ENCODE data around the gene SCNN1A. TPM values are rescaled to one million over a fixed set of nuclear protein-coding genes. Genes with fewer than 3 reads are reported as not detected.

SCNN1A gene
- total and polyA plus RNA-seq, 2 of the 13 experiments (the other 11 are each of a cell fraction or from before 2014, with no cell fraction given), result 1.5 to 14.6 TPM

GRCh38 chr12:6384499-6385436 is 9.4 kb upstream of the SCNN1A start (continued):
- TF ChIP-seq, protein P1, sequence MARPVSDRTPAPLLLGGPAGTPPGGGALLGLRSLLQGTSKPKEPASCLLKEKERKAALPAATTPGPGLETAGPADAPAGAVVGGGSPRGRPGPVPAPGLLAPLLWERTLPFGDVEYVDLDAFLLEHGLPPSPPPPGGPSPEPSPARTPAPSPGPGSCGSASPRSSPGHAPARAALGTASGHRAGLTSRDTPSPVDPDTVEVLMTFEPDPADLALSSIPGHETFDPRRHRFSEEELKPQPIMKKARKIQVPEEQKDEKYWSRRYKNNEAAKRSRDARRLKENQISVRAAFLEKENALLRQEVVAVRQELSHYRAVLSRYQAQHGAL (CRISPR knock-in tag; IDR thresholded peaks at IDR 0.05; ENCODE audit: not compliant biosample characterization), result no peak
- 0 out of 2 replicates have a peak, but pooled peaks have one; percentile 3 for TF ChIP-seq NCOA2 (CRISPR knock-in tag; IDR thresholded peaks at IDR 0.05)
- TF ChIP-seq HNF4G (IDR thresholded peaks at IDR 0.05; ENCODE audit: borderline replicate concordance, low read depth, low read length), result 0 out of 2 replicates have a peak, but pooled peaks have one; percentile 27
- no peak for TF ChIP-seq HNF4G (CRISPR knock-in tag; IDR thresholded peaks at IDR 0.05; ENCODE audit: borderline replicate concordance, low read depth)
- TF ChIP-seq ZFP90 (CRISPR knock-in tag; IDR thresholded peaks at IDR 0.05; ENCODE audit: borderline replicate concordance), result 0 out of 2 replicates have a peak, but pooled peaks have one; percentile 45
- no peak for TF ChIP-seq ZEB1 (IDR thresholded peaks at IDR 0.05; ENCODE audit: insufficient replicate concordance, low read depth)
- TF ChIP-seq POGZ (CRISPR knock-in tag; IDR thresholded peaks at IDR 0.05), result 0 out of 2 replicates have a peak, but pooled peaks have one; percentile 15

DNA sequence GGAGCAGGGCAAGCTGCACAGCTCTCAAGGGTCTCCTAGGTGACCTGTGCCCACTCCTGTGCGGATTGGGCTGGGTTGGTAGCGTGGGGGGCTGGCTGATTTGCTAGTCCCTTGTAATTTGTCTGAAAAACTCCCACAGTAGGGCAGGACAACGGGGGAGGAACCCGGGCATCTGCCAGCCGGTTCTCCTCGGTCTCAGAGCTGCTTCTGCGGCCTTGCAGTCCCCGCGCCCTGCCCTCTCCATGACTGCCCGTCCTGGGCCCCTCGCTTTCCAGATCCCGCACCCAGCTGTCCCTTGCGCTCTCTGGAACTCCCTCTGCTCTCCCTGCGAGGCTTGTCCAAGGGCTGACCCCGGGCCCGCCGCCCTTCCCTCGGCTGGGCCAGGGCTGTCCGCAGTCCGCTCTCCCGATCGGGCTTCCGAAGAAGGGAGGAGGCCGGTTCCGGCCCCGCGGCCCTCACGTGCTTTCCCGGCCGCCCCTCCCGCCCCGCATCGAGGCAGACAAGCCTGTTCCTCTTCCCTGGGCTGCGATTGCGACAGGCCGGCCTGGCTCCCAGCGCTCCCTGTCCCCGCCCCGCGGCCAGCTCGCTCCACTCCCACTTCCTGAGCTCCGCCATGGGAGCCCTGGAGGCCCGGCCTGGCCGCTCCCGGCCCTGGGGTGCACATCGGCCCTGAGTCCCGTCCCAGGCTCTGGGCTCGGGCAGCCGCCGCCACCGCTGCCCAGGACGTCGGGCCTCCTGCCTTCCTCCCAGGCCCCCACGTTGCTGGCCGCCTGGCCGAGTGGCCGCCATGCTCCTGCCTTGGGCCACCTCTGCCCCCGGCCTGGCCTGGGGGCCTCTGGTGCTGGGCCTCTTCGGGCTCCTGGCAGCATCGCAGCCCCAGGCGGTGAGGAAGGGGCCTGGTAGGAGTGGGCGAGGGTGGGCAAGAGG is 8.5 kb upstream of the SCNN1A start, which contains the start of gene LTBR:
Gene LTBR (plus strand): TSS at position 591 of the 927 bp plus-strand sequence. CDS start 197 bp downstream, at position 788.
- Histone ChIP-seq H3K27me3 (ENCODE audit: control insufficient read depth in 1 of 2, insufficient read depth in 2 of 2, low read length in 2 of 2) (no peaks in the 10 kb centered on the region; a peak in 1 of 5 replicates), H3K9me3 (ENCODE audit: low read length) (no peaks in the 10 kb centered on the region), H3K79me2 (ENCODE audit: insufficient read depth, low read length) (peaks cover 27% of the 10 kb centered on the region), H3K4me2 (ENCODE audit: low read depth, low read length) (peak within 1 kb of the TSS; percentile 99), H3K36me3 (replicated peaks in 1 of 2; ENCODE audit: control insufficient read depth in 1 of 2, insufficient read depth in 2 of 2, low read length in 2 of 2) (peaks cover 11 to 30% of the 10 kb centered on the region in 2 experiments), H3K27ac (ENCODE audit: extremely low read length, insufficient read depth, low read length) (peak within 1 kb of the TSS; percentile 86), H4K20me1 (ENCODE audit: insufficient read depth, low read length) (no peaks in the 10 kb centered on the region), H2AFZ (ENCODE audit: low read length) (no peak within 1 kb of the TSS), H3K9ac (ENCODE audit: insufficient read depth, low read depth, low read length) (peak within 1 kb of the TSS; percentile 96), H3K4me1 (ENCODE audit: insufficient read depth, low read length) (peaks cover 59% of the 10 kb centered on the region), H3K4me3 (replicated peaks in 1 of 3; ENCODE audit: insufficient read depth in 1 of 3, low read depth in 2 of 3, low read length in 3 of 3) (peak within 1 kb of the TSS; percentile 81 to 95 (median 87))
- ATAC-seq (peak; percentile 91), DNase-seq (ENCODE audit: low spot score) (peak; percentile 83), FAIRE-seq (no peak)
- in situ Hi-C loops (cut with HindIII; ENCODE audit: extremely low pct_ligation_motif_present, low pct_unique_long_range_greater_than_20kb) (no loop called here), intact Hi-C loops (cut with micrococcal nuclease; ENCODE audit: unreplicated experiment) (no loop called here)
- 0% methylated on average over 13 of the region's 62 CpGs for WGBS (ENCODE audit: low lambda C conversion rate)
- POLR2A ChIA-PET, result interaction anchor here (0.6 to 7.2 kb wide), 44 partner anchors 9 to 562 kb away, joined by 3 to 140 read pairs (median 5); partner anchors contain the start of genes COPS7A, GAPDH, MRPL51 and PLEKHG6
- BruUV-seq (replicated peaks), result TSS peak; percentile 81
- CTCF ChIA-PET (ENCODE audit: low intra/inter-chr PET ratio, low total read pairs), result no interaction called here
- TF ChIP-seq, protein P2, sequence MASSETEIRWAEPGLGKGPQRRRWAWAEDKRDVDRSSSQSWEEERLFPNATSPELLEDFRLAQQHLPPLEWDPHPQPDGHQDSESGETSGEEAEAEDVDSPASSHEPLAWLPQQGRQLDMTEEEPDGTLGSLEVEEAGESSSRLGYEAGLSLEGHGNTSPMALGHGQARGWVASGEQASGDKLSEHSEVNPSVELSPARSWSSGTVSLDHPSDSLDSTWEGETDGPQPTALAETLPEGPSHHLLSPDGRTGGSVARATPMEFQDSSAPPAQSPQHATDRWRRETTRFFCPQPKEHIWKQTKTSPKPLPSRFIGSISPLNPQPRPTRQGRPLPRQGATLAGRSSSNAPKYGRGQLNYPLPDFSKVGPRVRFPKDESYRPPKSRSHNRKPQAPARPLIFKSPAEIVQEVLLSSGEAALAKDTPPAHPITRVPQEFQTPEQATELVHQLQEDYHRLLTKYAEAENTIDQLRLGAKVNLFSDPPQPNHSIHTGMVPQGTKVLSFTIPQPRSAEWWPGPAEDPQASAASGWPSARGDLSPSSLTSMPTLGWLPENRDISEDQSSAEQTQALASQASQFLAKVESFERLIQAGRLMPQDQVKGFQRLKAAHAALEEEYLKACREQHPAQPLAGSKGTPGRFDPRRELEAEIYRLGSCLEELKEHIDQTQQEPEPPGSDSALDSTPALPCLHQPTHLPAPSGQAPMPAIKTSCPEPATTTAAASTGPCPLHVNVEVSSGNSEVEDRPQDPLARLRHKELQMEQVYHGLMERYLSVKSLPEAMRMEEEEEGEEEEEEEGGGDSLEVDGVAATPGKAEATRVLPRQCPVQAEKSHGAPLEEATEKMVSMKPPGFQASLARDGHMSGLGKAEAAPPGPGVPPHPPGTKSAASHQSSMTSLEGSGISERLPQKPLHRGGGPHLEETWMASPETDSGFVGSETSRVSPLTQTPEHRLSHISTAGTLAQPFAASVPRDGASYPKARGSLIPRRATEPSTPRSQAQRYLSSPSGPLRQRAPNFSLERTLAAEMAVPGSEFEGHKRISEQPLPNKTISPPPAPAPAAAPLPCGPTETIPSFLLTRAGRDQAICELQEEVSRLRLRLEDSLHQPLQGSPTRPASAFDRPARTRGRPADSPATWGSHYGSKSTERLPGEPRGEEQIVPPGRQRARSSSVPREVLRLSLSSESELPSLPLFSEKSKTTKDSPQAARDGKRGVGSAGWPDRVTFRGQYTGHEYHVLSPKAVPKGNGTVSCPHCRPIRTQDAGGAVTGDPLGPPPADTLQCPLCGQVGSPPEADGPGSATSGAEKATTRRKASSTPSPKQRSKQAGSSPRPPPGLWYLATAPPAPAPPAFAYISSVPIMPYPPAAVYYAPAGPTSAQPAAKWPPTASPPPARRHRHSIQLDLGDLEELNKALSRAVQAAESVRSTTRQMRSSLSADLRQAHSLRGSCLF (CRISPR knock-in tag; IDR thresholded peaks at IDR 0.05; ENCODE audit: borderline replicate concordance), result no peak
- no peak for TF ChIP-seq ZNF773 (CRISPR knock-in tag; IDR thresholded peaks at IDR 0.05; ENCODE audit: borderline replicate concordance)
- TF ChIP-seq RAD21 (CRISPR knock-in tag; IDR thresholded peaks at IDR 0.05), result peak; percentile 36; the same call in 1 of the 2 replicates
- TF ChIP-seq ZNF263 (CRISPR knock-in tag; IDR thresholded peaks at IDR 0.05), result peak; percentile 66
- TF ChIP-seq MLLT10 (CRISPR knock-in tag; IDR thresholded peaks at IDR 0.05), result no peak

All from HepG2 (cell line).